Activated naive CD4-positive, alpha-beta T cell treated with anti-CD3 and anti-CD28 coated beads, Interleukin-2, amount 50 U/mL, for 24 hours (primary cell): Measurements from ENCODE around the gene MLEC.

Experiments
- H3K27ac Mint-ChIP-seq: one replicate; pipeline ENCODE4 v1.8.0; 2021; ENCODE audit warnings: mild to moderate bottlenecking, mixed read lengths
- H3K27me3 Mint-ChIP-seq: one replicate; pipeline ENCODE4 v1.8.0; 2021; ENCODE audit warnings: mixed read lengths
- H3K36me3 Mint-ChIP-seq: one replicate; pipeline ENCODE4 v1.8.0; 2021; ENCODE audit warnings: mixed read lengths
- H3K4me1 Mint-ChIP-seq: one replicate; pipeline ENCODE4 v1.8.0; 2021; ENCODE audit warnings: mixed read lengths
- H3K4me3 Mint-ChIP-seq: one replicate; pipeline ENCODE4 v1.8.0; 2021; ENCODE audit warnings: mild to moderate bottlenecking, mixed read lengths
- H3K9me3 Mint-ChIP-seq: one replicate; pipeline ENCODE4 v1.8.0; 2021; ENCODE audit warnings: mixed read lengths

The MLEC gene

GRCh38 chr12:120699553-120699952, 12.6 kb downstream of the MLEC start:
- H3K4me1 Mint-ChIP-seq, result no peaks in the 10 kb centered on the region
- H3K27me3 Mint-ChIP-seq, result no peaks in the 10 kb centered on the region
- H3K9me3 Mint-ChIP-seq, result no peaks in the 10 kb centered on the region
- H3K4me3 Mint-ChIP-seq, result no peak overlapping the region
- peaks cover 12% of the 10 kb centered on the region for H3K36me3 Mint-ChIP-seq
- H3K27ac Mint-ChIP-seq, result no peak overlapping the region

- Mint-ChIP-seq H3K4me3 (no peak overlapping the region), H3K9me3 (no peaks in the 10 kb centered on the region), H3K27ac (no peak overlapping the region), H3K4me1 (no peaks in the 10 kb centered on the region), H3K36me3 (peaks cover 9% of the 10 kb centered on the region), H3K27me3 (no peaks in the 10 kb centered on the region)
These were observed 13.9 kb downstream of the MLEC start for GRCh38 chr12:120700886-120701285.

DNA sequence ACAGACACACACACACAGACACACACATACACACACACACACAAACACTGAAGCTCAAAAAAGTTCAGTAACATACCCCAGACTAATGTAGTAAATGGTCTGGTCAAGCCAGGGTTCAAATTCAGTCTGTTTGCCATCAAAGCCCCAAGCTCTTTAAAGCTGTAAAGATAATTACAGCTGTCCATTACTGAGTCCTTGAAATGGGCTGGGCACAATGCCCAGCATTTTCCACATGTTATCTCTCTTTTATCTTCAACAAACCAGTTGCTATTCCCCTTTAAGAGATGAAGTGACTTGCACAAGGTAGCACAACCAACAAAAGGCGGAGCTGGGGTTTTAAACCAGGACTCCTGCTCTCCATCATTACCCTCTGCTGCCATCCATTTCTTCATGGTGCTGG, 15.7 kb downstream of the MLEC start:
- no peaks in the 10 kb centered on the region for H3K9me3 Mint-ChIP-seq
- H3K4me1 Mint-ChIP-seq, result no peaks in the 10 kb centered on the region
- H3K4me3 Mint-ChIP-seq, result no peak overlapping the region
- no peak overlapping the region for H3K27ac Mint-ChIP-seq
- H3K27me3 Mint-ChIP-seq, result no peaks in the 10 kb centered on the region
- peaks cover 4% of the 10 kb centered on the region for H3K36me3 Mint-ChIP-seq

DNA sequence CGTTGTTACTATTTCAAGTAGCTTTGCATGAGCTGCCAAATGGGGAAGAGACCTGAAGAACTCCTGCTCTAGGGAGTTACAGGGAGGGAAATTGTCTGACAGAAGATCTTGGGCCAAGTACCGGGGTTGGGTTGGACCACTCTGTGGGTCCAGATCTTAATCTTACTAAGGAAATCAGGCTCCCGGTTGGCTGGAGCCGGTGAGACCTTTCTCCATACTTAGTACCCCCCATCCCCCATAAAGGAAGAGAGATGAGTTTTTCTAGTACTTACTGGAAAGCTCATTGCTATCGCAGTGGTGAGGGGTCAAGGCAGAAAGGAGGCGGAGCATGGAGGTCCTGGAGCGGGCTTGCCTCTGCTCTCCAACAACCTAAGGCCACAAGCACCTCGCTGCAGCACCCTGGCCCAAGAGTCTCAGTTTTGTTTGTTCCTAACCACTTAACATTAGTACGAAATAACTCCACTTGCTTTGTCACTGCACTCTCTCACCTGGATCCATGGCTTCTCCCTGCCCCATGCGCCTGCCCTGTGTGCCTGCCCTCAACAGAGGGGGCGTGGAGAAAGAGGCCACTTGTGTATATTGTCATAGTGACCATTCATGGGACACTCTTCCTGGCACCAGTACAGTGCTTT, 16.5 kb downstream of the MLEC start:
- Mint-ChIP-seq H3K27ac (no peak overlapping the region), H3K4me3 (no peak overlapping the region), H3K36me3 (peaks cover 4% of the 10 kb centered on the region), H3K27me3 (no peaks in the 10 kb centered on the region), H3K9me3 (no peaks in the 10 kb centered on the region), H3K4me1 (no peaks in the 10 kb centered on the region)

DNA sequence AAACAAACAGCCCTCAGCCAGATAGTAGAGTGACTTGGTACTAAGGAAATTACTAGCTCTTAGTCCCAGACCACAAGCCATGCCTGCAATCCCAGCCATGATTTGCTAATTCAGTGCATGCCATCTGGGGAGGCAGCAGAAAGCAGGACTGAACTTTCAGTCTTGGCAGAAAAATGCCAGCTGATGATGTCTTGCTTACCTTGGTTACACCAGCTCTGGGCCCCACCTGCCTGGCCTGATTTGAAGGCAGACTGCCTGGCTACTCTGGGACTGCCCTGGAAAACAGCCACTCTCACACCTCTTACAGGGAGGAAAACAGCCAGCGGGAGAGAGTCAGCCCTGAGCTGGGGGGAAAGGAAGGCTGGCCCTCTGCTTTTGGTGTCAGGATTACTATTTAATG, 18.7 kb downstream of the MLEC start:
- Mint-ChIP-seq H3K4me3 (no peak overlapping the region), H3K9me3 (no peaks in the 10 kb centered on the region), H3K4me1 (peaks cover 6% of the 10 kb centered on the region), H3K27ac (no peak overlapping the region), H3K36me3 (peaks cover 3% of the 10 kb centered on the region), H3K27me3 (no peaks in the 10 kb centered on the region)

DNA sequence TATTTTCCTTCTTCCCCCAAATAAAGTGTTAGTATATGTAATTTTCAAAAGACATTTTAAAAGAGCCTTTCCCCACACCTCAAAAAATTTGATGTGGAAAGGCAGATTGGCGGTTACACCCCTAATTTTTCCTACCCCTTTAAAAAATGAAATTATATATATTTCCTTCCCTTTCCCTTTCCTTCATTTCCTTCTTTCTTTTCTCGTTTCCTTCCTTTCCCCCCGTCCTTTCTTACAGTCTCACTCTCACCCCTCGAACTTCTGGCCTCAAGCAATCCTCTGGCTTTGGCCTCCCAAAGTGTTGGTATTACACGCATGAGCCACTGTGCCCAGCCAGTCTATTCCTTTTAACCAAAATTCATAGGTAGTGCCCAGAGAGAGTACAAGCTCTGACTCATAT, 19.1 kb downstream of the MLEC start:
- Mint-ChIP-seq H3K27ac (no peak overlapping the region), H3K36me3 (no peaks in the 10 kb centered on the region), H3K4me1 (peaks cover 6% of the 10 kb centered on the region), H3K4me3 (no peak overlapping the region), H3K27me3 (no peaks in the 10 kb centered on the region), H3K9me3 (no peaks in the 10 kb centered on the region)

DNA sequence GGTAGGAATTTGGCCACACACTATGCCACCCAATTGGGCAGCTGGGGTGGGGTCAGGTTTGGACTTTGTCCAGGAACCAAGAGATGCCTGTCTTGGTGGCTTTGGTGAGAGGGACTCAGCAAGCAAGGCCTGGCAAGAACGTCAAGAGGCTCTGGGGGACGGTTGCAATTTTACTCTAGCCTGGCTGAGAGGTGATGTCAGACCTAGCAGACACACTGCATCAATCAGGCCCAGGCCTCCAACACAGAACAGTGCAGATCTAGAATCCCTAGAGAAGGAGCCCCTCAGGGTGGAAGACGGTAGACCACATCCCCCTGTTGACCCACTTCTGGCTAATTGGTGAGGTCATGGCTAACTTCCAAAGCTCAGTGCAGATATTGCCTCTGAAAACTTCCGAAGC, 21.7 kb downstream of the MLEC start:
- H3K9me3 Mint-ChIP-seq, result no peaks in the 10 kb centered on the region
- H3K27me3 Mint-ChIP-seq, result no peaks in the 10 kb centered on the region
- no peaks in the 10 kb centered on the region for H3K36me3 Mint-ChIP-seq
- H3K27ac Mint-ChIP-seq, result no peak overlapping the region
- H3K4me1 Mint-ChIP-seq, result peaks cover 29% of the 10 kb centered on the region
- no peak overlapping the region for H3K4me3 Mint-ChIP-seq

DNA sequence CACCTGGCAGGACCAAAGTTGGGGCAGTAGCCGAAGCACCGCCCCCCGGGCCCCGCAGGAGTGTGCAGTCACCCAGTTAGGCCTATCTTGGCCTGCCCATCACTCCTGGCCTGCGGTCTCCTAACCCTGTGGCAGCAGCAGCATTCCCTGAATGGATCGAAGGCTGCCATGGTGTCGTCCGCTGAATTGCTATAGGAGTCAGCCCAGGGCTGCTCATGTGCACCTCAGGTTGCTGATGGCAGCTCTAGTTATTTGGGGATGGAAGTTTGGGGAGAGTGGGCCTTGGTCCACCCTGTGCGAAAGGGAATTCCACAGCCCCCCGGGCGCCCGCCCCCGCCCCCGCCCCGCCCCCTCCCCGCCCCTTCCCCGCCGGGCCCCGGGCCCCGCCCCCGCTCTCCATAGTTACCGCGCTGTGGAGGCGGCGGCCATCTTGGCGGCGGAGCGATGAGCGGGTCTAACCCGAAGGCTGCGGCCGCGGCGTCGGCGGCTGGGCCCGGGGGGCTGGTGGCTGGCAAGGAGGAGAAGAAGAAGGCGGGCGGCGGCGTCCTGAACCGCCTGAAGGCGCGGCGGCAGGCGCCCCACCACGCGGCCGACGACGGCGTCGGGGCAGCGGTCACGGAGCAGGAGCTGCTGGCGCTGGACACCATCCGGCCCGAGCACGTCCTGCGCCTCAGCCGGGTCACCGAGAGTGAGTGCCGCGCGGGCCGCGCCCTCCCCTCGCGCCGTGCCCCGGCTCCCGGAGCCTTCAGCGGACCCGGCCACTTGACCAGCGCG, 23.3 kb downstream of the MLEC start, which contains the start of gene UNC119B:
UNC119B (plus strand) TSS at position 428 of the 774 bp plus-strand sequence; CDS start at position 445, 17 bp downstream.
- H3K27ac Mint-ChIP-seq, result peak within 1 kb of the TSS; percentile 85
- no peaks in the 10 kb centered on the region for H3K9me3 Mint-ChIP-seq

DNA sequence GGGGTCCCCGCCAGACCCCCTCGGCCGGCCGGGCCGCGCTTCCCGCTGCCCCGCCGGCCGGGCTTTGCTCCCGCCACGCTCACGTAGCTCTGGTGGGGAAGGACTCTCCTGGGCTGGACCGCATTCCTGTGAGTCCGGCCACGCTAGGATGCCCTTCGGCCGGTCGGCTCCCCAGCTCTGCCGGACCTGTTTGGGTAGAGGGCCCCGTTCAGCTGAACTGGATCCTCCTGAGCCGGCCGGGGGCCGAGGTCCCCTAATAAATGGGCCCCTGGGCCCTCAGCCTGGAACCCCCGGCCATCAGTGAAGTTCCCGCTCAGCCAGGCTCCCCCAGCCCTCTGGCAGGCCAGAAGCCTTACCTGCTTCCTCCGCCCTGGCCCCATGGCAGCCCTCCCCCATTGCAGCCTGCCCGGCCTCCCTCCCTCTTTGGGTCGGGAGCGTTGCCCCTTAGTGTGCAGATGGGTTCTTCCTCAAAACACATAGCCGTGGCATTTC, 23.9 kb downstream of the MLEC start:
- H3K27ac Mint-ChIP-seq, result peak overlapping the region; percentile 83
- peaks cover 37% of the 10 kb centered on the region for H3K4me1 Mint-ChIP-seq
- H3K27me3 Mint-ChIP-seq, result no peaks in the 10 kb centered on the region
- peak overlapping the region; percentile 95 for H3K4me3 Mint-ChIP-seq
- H3K9me3 Mint-ChIP-seq, result no peaks in the 10 kb centered on the region
- H3K36me3 Mint-ChIP-seq, result peaks cover 1% of the 10 kb centered on the region

More for the DNA sequence above, 23.3 kb downstream of the MLEC start, which contains the start of gene UNC119B:
- Mint-ChIP-seq H3K4me3 (peak within 1 kb of the TSS; percentile 95), H3K27me3 (no peaks in the 10 kb centered on the region), H3K36me3 (peaks cover 1% of the 10 kb centered on the region), H3K4me1 (peaks cover 37% of the 10 kb centered on the region)

- Mint-ChIP-seq H3K9me3 (no peaks in the 10 kb centered on the region), H3K4me1 (peaks cover 39% of the 10 kb centered on the region), H3K27ac (peak overlapping the region; percentile 83), H3K4me3 (peak overlapping the region; percentile 95), H3K36me3 (peaks cover 4% of the 10 kb centered on the region), H3K27me3 (no peaks in the 10 kb centered on the region)
These were observed 24.5 kb downstream of the MLEC start for GRCh38 chr12:120711411-120711810.

DNA sequence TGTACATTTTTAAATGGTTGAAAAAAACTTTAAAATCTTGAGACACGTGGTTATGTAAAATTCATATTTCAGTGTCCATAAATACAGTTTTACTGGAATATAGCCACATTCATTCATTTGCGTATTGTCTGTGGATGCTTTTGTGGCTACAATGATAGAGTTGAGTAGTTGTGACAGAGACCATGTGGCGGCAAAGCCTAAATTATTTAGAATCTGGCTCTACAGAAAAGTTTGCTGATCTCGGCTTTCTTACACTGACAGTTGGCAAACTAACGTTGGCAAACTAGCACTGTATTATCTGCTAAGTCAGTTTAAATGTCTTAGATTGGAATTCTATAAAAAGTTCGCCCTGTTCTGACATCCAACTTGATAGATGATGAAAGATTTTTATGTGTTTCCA, 25.7 kb downstream of the MLEC start:
- no peaks in the 10 kb centered on the region for H3K27me3 Mint-ChIP-seq
- peaks cover 7% of the 10 kb centered on the region for H3K36me3 Mint-ChIP-seq
- H3K4me1 Mint-ChIP-seq, result peaks cover 41% of the 10 kb centered on the region
- H3K4me3 Mint-ChIP-seq, result no peak overlapping the region
- no peak overlapping the region for H3K27ac Mint-ChIP-seq
- no peaks in the 10 kb centered on the region for H3K9me3 Mint-ChIP-seq

DNA sequence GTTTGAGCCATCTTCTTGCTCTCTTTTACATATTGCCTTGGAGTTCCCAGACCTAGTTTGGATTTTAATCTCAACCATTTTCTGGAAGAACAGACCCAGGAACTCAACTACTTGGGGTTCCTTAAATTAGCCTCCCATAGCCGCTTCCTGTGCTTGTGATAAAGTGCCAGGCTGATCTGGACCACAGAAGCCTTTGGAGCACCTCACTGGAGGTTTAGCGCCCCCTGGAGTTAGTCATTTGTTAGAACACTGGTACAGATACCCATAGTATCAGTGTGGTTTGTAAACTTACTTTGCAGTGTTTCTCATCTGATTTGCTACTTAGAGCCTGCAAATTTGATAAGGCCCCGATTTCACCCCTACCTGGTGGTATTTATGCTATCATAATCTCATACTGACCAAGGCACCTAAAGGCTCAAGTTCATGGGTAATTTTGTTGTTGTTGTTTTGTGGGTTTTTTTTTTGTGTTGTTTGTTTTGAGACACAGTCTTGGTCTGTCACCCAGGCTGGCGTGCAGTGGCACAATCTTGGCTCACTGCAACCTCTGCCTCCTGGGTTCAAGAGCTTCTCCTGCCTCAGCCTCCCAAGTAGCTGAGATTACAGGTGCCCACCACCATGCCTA, 27.0 kb downstream of the MLEC start:
- no peaks in the 10 kb centered on the region for H3K9me3 Mint-ChIP-seq
- peaks cover 50% of the 10 kb centered on the region for H3K4me1 Mint-ChIP-seq
- no peaks in the 10 kb centered on the region for H3K27me3 Mint-ChIP-seq
- H3K36me3 Mint-ChIP-seq, result peaks cover 7% of the 10 kb centered on the region
- no peak overlapping the region for H3K4me3 Mint-ChIP-seq
- peak overlapping the region; percentile 84 for H3K27ac Mint-ChIP-seq

- H3K9me3 Mint-ChIP-seq, result no peaks in the 10 kb centered on the region
- no peaks in the 10 kb centered on the region for H3K27me3 Mint-ChIP-seq
- peaks cover 10% of the 10 kb centered on the region for H3K36me3 Mint-ChIP-seq
- H3K4me1 Mint-ChIP-seq, result peaks cover 30% of the 10 kb centered on the region
- H3K4me3 Mint-ChIP-seq, result no peak overlapping the region
- H3K27ac Mint-ChIP-seq, result no peak overlapping the region
These were observed 31.1 kb downstream of the MLEC start for GRCh38 chr12:120718055-120718454.

GRCh38 chr12:120719072-120719471, 32.1 kb downstream of the MLEC start:
- Mint-ChIP-seq H3K4me3 (no peak overlapping the region), H3K27ac (no peak overlapping the region), H3K9me3 (no peaks in the 10 kb centered on the region), H3K27me3 (no peaks in the 10 kb centered on the region), H3K4me1 (peaks cover 23% of the 10 kb centered on the region), H3K36me3 (peaks cover 8% of the 10 kb centered on the region)

DNA sequence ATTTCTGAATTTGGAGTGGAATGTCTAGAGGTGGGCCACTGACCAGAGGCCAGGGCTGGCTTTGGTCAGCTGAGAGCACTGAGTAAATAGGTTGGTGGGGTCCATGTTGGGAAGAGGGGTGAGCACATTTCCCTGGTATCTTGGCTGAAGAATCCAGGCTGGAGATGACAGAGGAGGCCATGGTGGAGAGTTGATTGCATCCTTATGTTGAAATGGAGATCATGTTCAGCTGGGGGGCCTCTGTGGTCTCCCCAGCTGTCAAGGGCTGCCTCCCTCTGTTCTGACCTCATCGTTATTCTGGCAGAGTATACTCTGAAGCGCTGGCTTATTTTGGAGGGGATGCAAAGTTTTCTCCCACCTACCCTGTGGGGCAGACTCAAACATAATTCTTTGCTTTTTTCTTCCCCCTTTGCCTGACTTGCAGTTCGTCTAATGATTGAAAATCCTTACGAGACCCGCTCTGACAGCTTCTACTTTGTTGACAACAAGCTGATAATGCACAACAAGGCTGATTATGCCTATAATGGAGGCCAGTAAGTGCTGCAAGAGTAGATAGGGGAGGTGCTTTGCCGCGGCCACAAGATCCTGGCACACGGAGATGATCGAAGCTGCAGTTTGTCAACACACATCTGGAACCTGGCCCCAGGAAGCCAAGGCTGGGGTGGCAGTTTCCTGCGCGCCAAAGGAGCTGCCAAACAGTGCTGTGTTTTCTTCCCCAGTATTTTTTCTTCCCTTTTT, 32.7 kb downstream of the MLEC start:
- peaks cover 8% of the 10 kb centered on the region for H3K36me3 Mint-ChIP-seq

More for the DNA sequence above, 32.7 kb downstream of the MLEC start:
- Mint-ChIP-seq H3K4me1 (peaks cover 22% of the 10 kb centered on the region), H3K27ac (no peak overlapping the region), H3K4me3 (no peak overlapping the region), H3K9me3 (no peaks in the 10 kb centered on the region), H3K27me3 (no peaks in the 10 kb centered on the region)
